ENCODE measurements around the gene BRCC3. TPM values are rescaled to one million over a fixed set of nuclear protein-coding genes. Genes with fewer than 3 reads are reported as not detected.

BRCC3 gene
- total RNA-seq, 1 donor from 2014 or later, result 21.8 TPM

DNA sequence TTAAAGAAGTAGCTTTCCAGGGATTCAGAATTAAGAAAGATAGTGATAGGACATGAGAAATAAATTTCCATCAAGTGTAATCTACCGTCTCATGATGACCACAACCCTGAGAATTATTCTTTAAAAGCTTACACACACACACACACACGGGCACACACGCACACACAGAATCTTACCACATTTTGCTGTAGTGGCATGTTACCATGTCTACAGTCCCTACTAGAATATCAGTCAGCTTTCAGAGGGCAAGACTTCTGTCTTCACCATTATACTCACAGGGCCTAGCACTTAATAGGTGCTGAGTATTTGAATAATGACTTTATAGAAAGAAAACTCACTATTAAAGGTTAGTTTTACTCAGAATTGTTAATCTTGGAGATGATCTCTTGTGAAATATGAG is 15.8 kb upstream of the BRCC3 start:
- Histone ChIP-seq H2AFZ (ENCODE audit: low read depth, low read length) (no peak overlapping the region), H3K27ac (ENCODE audit: low read depth, low read length) (no peak overlapping the region), H3K36me3 (ENCODE audit: insufficient read depth, low read length) (no peaks in the 10 kb centered on the region), H3K27me3 (ENCODE audit: insufficient read depth, low read length) (no peaks in the 10 kb centered on the region), H3K4me2 (ENCODE audit: low read length) (no peak overlapping the region), H3K9me3 (ENCODE audit: insufficient read depth, low read depth, low read length) (no peaks in the 10 kb centered on the region), H3K79me2 (ENCODE audit: insufficient read depth, low read length) (no peaks in the 10 kb centered on the region), H3K4me1 (ENCODE audit: insufficient read depth, low read length) (no peaks in the 10 kb centered on the region), H3K4me3 (ENCODE audit: insufficient read depth, low read depth, low read length) (no peak overlapping the region), H3K9ac (ENCODE audit: low read length) (no peak overlapping the region), H4K20me1 (ENCODE audit: insufficient read depth, low read length) (no peaks in the 10 kb centered on the region)
- peaks cover 2% of the 10 kb centered on the region for H3K4me1 Mint-ChIP-seq (ENCODE audit: low read depth, unreplicated experiment)
- no peak overlapping the region for H3K27ac Mint-ChIP-seq (ENCODE audit: unreplicated experiment)
- no peak for DNase-seq (ENCODE audit: low read depth)
- H3K27me3 Mint-ChIP-seq (ENCODE audit: low read depth, unreplicated experiment), result no peaks in the 10 kb centered on the region
- no peak for TF ChIP-seq EZH2 (IDR thresholded peaks at IDR 0.05; ENCODE audit: insufficient read depth, low read length)
- TF ChIP-seq, protein P1, sequence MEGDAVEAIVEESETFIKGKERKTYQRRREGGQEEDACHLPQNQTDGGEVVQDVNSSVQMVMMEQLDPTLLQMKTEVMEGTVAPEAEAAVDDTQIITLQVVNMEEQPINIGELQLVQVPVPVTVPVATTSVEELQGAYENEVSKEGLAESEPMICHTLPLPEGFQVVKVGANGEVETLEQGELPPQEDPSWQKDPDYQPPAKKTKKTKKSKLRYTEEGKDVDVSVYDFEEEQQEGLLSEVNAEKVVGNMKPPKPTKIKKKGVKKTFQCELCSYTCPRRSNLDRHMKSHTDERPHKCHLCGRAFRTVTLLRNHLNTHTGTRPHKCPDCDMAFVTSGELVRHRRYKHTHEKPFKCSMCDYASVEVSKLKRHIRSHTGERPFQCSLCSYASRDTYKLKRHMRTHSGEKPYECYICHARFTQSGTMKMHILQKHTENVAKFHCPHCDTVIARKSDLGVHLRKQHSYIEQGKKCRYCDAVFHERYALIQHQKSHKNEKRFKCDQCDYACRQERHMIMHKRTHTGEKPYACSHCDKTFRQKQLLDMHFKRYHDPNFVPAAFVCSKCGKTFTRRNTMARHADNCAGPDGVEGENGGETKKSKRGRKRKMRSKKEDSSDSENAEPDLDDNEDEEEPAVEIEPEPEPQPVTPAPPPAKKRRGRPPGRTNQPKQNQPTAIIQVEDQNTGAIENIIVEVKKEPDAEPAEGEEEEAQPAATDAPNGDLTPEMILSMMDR (IDR thresholded peaks at IDR 0.05; ENCODE audit: insufficient read depth, low read depth, low read length), result no peak
- H3K36me3 Mint-ChIP-seq (ENCODE audit: low read depth, unreplicated experiment), result peaks cover 6% of the 10 kb centered on the region
- no peak overlapping the region for H3K4me3 Mint-ChIP-seq (ENCODE audit: unreplicated experiment)
- no peaks in the 10 kb centered on the region for H3K9me3 Mint-ChIP-seq (ENCODE audit: unreplicated experiment)
- no peak for FAIRE-seq

DNA sequence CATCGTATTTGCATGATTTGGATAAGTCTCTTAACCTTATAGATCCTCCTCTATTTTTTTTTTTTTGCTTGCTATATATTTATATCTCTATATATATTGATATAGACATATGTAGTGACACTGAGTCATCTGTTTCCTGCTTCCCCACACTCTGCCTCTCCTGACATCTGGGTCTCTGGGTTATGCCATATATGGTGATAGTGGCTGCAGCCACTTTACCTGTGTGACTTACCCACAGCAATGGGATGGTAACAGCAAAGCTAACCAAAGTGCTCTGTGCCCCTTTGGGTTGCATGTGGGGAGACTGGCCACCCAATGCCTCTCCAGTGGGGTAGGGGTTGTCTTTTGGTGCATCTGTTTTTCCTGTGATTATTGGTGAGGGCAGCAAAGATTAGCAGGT is 14.8 kb upstream of the BRCC3 start:
- no peaks in the 10 kb centered on the region for H3K27me3 Mint-ChIP-seq (ENCODE audit: low read depth, unreplicated experiment)
- H2AFZ ChIP-seq (ENCODE audit: low read depth, low read length), result no peak overlapping the region
- H3K9me3 Mint-ChIP-seq (ENCODE audit: unreplicated experiment), result no peaks in the 10 kb centered on the region
- peaks cover 2% of the 10 kb centered on the region for H3K4me1 Mint-ChIP-seq (ENCODE audit: low read depth, unreplicated experiment)
- no peak overlapping the region for H3K9ac ChIP-seq (ENCODE audit: low read length)
- H3K79me2 ChIP-seq (ENCODE audit: insufficient read depth, low read length), result no peaks in the 10 kb centered on the region
- no peak overlapping the region for H3K4me3 ChIP-seq (ENCODE audit: insufficient read depth, low read depth, low read length)
- H3K36me3 Mint-ChIP-seq (ENCODE audit: low read depth, unreplicated experiment), result peaks cover 6% of the 10 kb centered on the region
- H3K27ac Mint-ChIP-seq (ENCODE audit: unreplicated experiment), result no peak overlapping the region
- H3K4me1 ChIP-seq (ENCODE audit: insufficient read depth, low read length), result no peaks in the 10 kb centered on the region
- H3K4me3 Mint-ChIP-seq (ENCODE audit: unreplicated experiment), result no peak overlapping the region
- no peaks in the 10 kb centered on the region for H3K36me3 ChIP-seq (ENCODE audit: insufficient read depth, low read length)
- no peak overlapping the region for H3K27ac ChIP-seq (ENCODE audit: low read depth, low read length)
- H3K4me2 ChIP-seq (ENCODE audit: low read length), result no peak overlapping the region
- FAIRE-seq, result no peak
- DNase-seq (ENCODE audit: low read depth), result no peak
- H3K9me3 ChIP-seq (ENCODE audit: insufficient read depth, low read depth, low read length), result no peaks in the 10 kb centered on the region
- H3K27me3 ChIP-seq (ENCODE audit: insufficient read depth, low read length), result no peaks in the 10 kb centered on the region
- H4K20me1 ChIP-seq (ENCODE audit: insufficient read depth, low read length), result no peaks in the 10 kb centered on the region
- TF ChIP-seq, protein P1 (IDR thresholded peaks at IDR 0.05; ENCODE audit: insufficient read depth, low read depth, low read length), result no peak
- TF ChIP-seq EZH2 (IDR thresholded peaks at IDR 0.05; ENCODE audit: insufficient read depth, low read length), result no peak

DNA sequence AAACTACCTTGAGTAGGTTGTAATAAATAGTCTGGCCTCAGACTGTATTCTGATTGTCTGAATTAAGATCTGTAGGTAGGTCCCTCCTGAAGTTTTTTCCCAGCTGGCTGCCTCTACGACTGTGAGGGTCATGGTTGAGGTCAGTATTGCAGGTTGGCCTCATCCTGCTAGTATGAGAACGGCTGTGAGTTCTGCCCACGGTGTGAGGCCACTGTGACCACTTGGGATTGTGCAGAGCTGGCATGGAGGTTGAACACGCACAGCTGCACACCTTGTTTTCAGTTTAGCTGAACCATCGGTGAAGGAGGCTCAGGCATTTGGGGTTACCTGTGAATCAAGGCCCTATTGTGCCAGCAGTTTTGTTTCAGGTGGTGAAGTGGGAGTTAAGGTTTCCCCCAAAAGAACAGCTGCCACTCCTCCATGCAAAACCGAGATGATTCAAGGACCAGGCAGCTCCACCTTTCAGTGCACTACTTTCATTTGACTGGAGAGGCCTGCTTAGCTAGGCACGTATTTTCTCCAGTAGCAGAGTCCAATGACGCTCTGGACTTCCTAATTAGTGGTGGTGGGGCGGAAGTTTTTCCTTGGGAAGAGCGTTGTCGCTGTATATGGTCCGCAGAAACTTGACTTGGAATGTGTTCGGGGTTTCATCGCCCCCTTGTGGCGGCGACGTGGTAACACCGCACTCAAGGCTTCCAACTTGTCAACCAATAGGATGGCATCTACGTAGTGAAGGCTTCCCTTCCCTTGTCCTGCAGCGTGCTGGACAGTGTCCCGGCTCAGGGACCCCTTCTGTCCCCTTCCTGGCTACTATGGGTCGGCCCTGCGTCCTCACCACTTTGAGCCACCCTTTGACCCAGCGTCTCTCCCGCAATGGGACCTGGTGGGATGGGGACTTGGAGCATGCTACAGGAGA is 14.2 kb upstream of the BRCC3 start:
- Mint-ChIP-seq H3K4me3 (ENCODE audit: unreplicated experiment) (no peak overlapping the region), H3K36me3 (ENCODE audit: low read depth, unreplicated experiment) (peaks cover 6% of the 10 kb centered on the region), H3K27me3 (ENCODE audit: low read depth, unreplicated experiment) (no peaks in the 10 kb centered on the region), H3K9me3 (ENCODE audit: unreplicated experiment) (no peaks in the 10 kb centered on the region), H3K4me1 (ENCODE audit: low read depth, unreplicated experiment) (peaks cover 2% of the 10 kb centered on the region), H3K27ac (ENCODE audit: unreplicated experiment) (no peak overlapping the region)
- TF ChIP-seq EZH2 (IDR thresholded peaks at IDR 0.05; ENCODE audit: insufficient read depth, low read length), result no peak
- TF ChIP-seq, protein P1 (IDR thresholded peaks at IDR 0.05; ENCODE audit: insufficient read depth, low read depth, low read length), result peak; percentile 69
- Histone ChIP-seq H3K9ac (ENCODE audit: low read length) (peak overlapping the region; percentile 38), H3K4me3 (ENCODE audit: insufficient read depth, low read depth, low read length) (peak overlapping the region; percentile 23), H3K4me2 (ENCODE audit: low read length) (peak overlapping the region; percentile 82), H3K4me1 (ENCODE audit: insufficient read depth, low read length) (no peaks in the 10 kb centered on the region), H3K9me3 (ENCODE audit: insufficient read depth, low read depth, low read length) (no peaks in the 10 kb centered on the region), H4K20me1 (ENCODE audit: insufficient read depth, low read length) (no peaks in the 10 kb centered on the region), H3K36me3 (ENCODE audit: insufficient read depth, low read length) (no peaks in the 10 kb centered on the region), H3K27ac (ENCODE audit: low read depth, low read length) (no peak overlapping the region), H3K27me3 (ENCODE audit: insufficient read depth, low read length) (no peaks in the 10 kb centered on the region), H3K79me2 (ENCODE audit: insufficient read depth, low read length) (no peaks in the 10 kb centered on the region), H2AFZ (ENCODE audit: low read depth, low read length) (peak overlapping the region; percentile 47)
- FAIRE-seq (peak; percentile 85), DNase-seq (ENCODE audit: low read depth) (peak; percentile 51)
